Measurements from ENCODE around the gene DLGAP1. TPM values are rescaled to one million over a fixed set of nuclear protein-coding genes. Genes with fewer than 3 reads are reported as not detected.

The DLGAP1 gene
- total and polyA plus RNA-seq, 2 experiments from 2014 or later, result 17.0 to 48.5 TPM

DNA sequence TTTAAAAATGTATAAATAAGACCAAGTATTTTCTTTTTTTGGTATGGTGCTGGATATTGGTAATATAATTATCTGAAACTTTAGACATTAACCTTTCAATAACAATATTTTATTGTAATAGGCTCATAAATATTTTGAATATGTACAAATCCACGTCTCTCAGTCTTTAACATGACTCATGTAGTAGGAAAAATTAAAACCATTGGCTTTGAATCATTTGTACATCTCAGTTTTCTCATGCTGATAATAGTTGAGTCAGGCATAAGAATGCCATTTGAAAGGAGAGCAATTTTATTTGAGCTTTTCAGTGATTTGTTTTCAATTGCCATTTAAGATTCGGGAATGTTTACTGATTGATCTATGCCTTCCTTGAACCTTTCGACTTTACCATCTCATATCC, 640.3 kb downstream of the DLGAP1 start:
- Histone ChIP-seq H3K4me2 (no peak overlapping the region), H3K27ac (ENCODE audit: low read depth) (no peak overlapping the region), H3K79me2 (replicated peaks; ENCODE audit: insufficient read depth) (no peaks in the 10 kb centered on the region), H3F3A (replicated peaks; ENCODE audit: low read depth) (no peaks in the 10 kb centered on the region), H3K27me3 (ENCODE audit: insufficient read depth) (no peaks in the 10 kb centered on the region), H3K36me3 (ENCODE audit: insufficient read depth) (no peaks in the 10 kb centered on the region), H3K4me3 (no peak overlapping the region), H3K9me2 (ENCODE audit: insufficient read depth) (no peaks in the 10 kb centered on the region), H4K20me1 (replicated peaks; ENCODE audit: insufficient read depth) (no peaks in the 10 kb centered on the region), H3K4me1 (ENCODE audit: insufficient read depth) (no peaks in the 10 kb centered on the region), H2AFZ (no peak overlapping the region)
- peaks cover under 1% of the 10 kb centered on the region; the same call in 1 of the 3 replicates for H3K4me1 Mint-ChIP-seq
- H3K36me3 Mint-ChIP-seq (ENCODE audit: low read depth), result no peaks in the 10 kb centered on the region; the same call in 2 of the 3 replicates
- H3K27ac Mint-ChIP-seq, result no peak overlapping the region
- no peaks in the 10 kb centered on the region for H3K9me3 Mint-ChIP-seq
- no peak overlapping the region for H3K4me3 Mint-ChIP-seq
- DNase-seq (ENCODE audit: low spot score) (no peak), ATAC-seq (no peak)
- H3K27me3 Mint-ChIP-seq (ENCODE audit: insufficient read depth, low read depth, poor library complexity), result no peaks in the 10 kb centered on the region
- TF ChIP-seq ETS1 (IDR thresholded peaks at IDR 0.05) (no peak), CTCF (conservative IDR thresholded peaks at IDR 0.05; ENCODE audit: low read depth in 2 of 2) (no peak), CREB1 (CRISPR knock-in tag; IDR thresholded peaks at IDR 0.05; ENCODE audit: low read depth) (no peak), NANOG (IDR thresholded peaks at IDR 0.05; ENCODE audit: borderline replicate concordance) (no peak), ZNF331 (CRISPR knock-in tag; IDR thresholded peaks at IDR 0.05; ENCODE audit: low read depth) (no peak), EZH2phosphoT487 (IDR thresholded peaks at IDR 0.05; ENCODE audit: unreplicated experiment) (no peak), POLR2AphosphoS5 (IDR thresholded peaks at IDR 0.05; ENCODE audit: low read depth) (no peak), JUNB (IDR thresholded peaks at IDR 0.05; ENCODE audit: unreplicated experiment) (no peak), ZNF114 (CRISPR knock-in tag; IDR thresholded peaks at IDR 0.05) (no peak), ZNF462 (CRISPR knock-in tag; IDR thresholded peaks at IDR 0.05) (no peak)
- TF ChIP-seq, protein P1, sequence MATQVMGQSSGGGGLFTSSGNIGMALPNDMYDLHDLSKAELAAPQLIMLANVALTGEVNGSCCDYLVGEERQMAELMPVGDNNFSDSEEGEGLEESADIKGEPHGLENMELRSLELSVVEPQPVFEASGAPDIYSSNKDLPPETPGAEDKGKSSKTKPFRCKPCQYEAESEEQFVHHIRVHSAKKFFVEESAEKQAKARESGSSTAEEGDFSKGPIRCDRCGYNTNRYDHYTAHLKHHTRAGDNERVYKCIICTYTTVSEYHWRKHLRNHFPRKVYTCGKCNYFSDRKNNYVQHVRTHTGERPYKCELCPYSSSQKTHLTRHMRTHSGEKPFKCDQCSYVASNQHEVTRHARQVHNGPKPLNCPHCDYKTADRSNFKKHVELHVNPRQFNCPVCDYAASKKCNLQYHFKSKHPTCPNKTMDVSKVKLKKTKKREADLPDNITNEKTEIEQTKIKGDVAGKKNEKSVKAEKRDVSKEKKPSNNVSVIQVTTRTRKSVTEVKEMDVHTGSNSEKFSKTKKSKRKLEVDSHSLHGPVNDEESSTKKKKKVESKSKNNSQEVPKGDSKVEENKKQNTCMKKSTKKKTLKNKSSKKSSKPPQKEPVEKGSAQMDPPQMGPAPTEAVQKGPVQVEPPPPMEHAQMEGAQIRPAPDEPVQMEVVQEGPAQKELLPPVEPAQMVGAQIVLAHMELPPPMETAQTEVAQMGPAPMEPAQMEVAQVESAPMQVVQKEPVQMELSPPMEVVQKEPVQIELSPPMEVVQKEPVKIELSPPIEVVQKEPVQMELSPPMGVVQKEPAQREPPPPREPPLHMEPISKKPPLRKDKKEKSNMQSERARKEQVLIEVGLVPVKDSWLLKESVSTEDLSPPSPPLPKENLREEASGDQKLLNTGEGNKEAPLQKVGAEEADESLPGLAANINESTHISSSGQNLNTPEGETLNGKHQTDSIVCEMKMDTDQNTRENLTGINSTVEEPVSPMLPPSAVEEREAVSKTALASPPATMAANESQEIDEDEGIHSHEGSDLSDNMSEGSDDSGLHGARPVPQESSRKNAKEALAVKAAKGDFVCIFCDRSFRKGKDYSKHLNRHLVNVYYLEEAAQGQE (IDR thresholded peaks at IDR 0.05; ENCODE audit: unreplicated experiment), result no peak

All from GM23338 (cell line).